K562 (cell line): ENCODE results near the gene ACTN2. TPM values are rescaled to one million over a fixed set of nuclear protein-coding genes. Genes with fewer than 3 reads are reported as not detected.

Source experiments
- ADNP ChIP-seq: fragments of 200-800 bp; sonication (Bioruptor generic); IDR thresholded peaks from 2 replicates; pipeline ENCODE4 v1.6.1; 2016; ENCODE audit warnings: missing genetic modification characterization, missing compliant biosample characterization
- CBX3 ChIP-seq, 2 experiments: IDR thresholded peaks; 1 replicate in 1 of 2; 2 replicates in 1 of 2; pipeline ENCODE4 v1.6.1; 2012; ENCODE audit warnings: inconsistent platforms in 2 of 2, low read length in 2 of 2, borderline replicate concordance in 1 of 2, control low read depth in 1 of 2
- CBX5 ChIP-seq: IDR thresholded peaks from 2 replicates; pipeline ENCODE4 v1.6.1; 2014; ENCODE audit warnings: low read depth, borderline replicate concordance
- HBP1 ChIP-seq: fragments of 450-650 bp; formaldehyde crosslinking; IDR thresholded peaks from 2 replicates; pipeline ENCODE4 v1.4.0; 2022; ENCODE audit warnings: missing genetic modification characterization
- HDAC6 ChIP-seq: IDR thresholded peaks from 2 replicates; pipeline ENCODE4 v1.6.1; 2012; ENCODE audit warnings: low read depth, mild to moderate bottlenecking, control low read depth, inconsistent platforms, low read length, moderate library complexity
- KLF13 ChIP-seq: fragments of 450-650 bp; IDR thresholded peaks from 2 replicates; pipeline ENCODE4 v1.6.1; 2016; ENCODE audit warnings: missing genetic modification characterization, low read depth, mild to moderate bottlenecking, missing compliant biosample characterization, moderate library complexity, borderline replicate concordance
- MTA1 ChIP-seq: fragments of 450-650 bp; IDR thresholded peaks from 2 replicates; pipeline ENCODE4 v1.6.1; 2017; ENCODE audit warnings: borderline replicate concordance
- PBX2 ChIP-seq, 2 experiments: IDR thresholded peaks in 1 of 2; conservative IDR thresholded peaks in 1 of 2; 2 replicates each; pipeline ENCODE4 v1.6.1; 2016; ENCODE audit warnings: low read depth in 2 of 2, mild to moderate bottlenecking in 1 of 2, missing compliant biosample characterization in 1 of 2, missing genetic modification characterization in 1 of 2, moderate library complexity in 1 of 2
- PCBP1 ChIP-seq: fragments of 200-400 bp; formaldehyde crosslinking; IDR thresholded peaks from 2 replicates; pipeline ENCODE4 v1.6.1; 2018; ENCODE audit warnings: mild to moderate bottlenecking, low read depth, low read length; ENCODE audit not compliant: poor library complexity, severe bottlenecking
- PHTF2 ChIP-seq: fragments of 250-450 bp; sonication (Bioruptor Pico); IDR thresholded peaks from 2 replicates; pipeline ENCODE4 v1.5.0; 2021; ENCODE audit warnings: mild to moderate bottlenecking
- POLR2B ChIP-seq: fragments of 450-650 bp; IDR thresholded peaks from 2 replicates; pipeline ENCODE4 v1.6.1; 2018; ENCODE audit warnings: low read depth; ENCODE audit not compliant: partially characterized antibody
- RFX5 ChIP-seq: IDR thresholded peaks from 2 replicates; pipeline ENCODE4 v1.6.1; 2011; ENCODE audit warnings: low read depth, mild to moderate bottlenecking, improper control_type of control experiment, low read length
- RNF219 ChIP-seq: fragments of 250-450 bp; sonication (Bioruptor Pico); IDR thresholded peaks from 2 replicates; pipeline ENCODE4 v1.5.0; 2022; ENCODE audit warnings: mild to moderate bottlenecking
- SAFB2 ChIP-seq: fragments of 200-400 bp; formaldehyde crosslinking; IDR thresholded peaks from 2 replicates; pipeline ENCODE4 v1.6.1; 2018; ENCODE audit warnings: borderline replicate concordance, low read length, low read depth, moderate library complexity; ENCODE audit not compliant: severe bottlenecking
- TCF15 ChIP-seq: fragments of 250-450 bp; sonication (Bioruptor Pico); IDR thresholded peaks from 2 replicates; pipeline ENCODE4 v1.8.0; 2022; ENCODE audit warnings: moderate library complexity, mild to moderate bottlenecking, inconsistent platforms
- WHSC1 ChIP-seq: IDR thresholded peaks from one replicate; pipeline ENCODE4 v1.6.1; 2012; ENCODE audit warnings: low read length, control low read depth, inconsistent platforms
- ZNF23 ChIP-seq: fragments of 250-450 bp; sonication (Bioruptor Pico); IDR thresholded peaks from 2 replicates; pipeline ENCODE4 v1.4.0; 2020; ENCODE audit warnings: mild to moderate bottlenecking
- ZNF586 ChIP-seq: fragments of 450-650 bp; formaldehyde crosslinking; conservative IDR thresholded peaks from 2 replicates; pipeline ENCODE4 v1.4.0; 2020; ENCODE audit warnings: mild to moderate bottlenecking, moderate library complexity
- ZNF589 ChIP-seq: fragments of 200-800 bp; sonication (Bioruptor generic); IDR thresholded peaks from 2 replicates; pipeline ENCODE4 v1.6.1; 2016; ENCODE audit warnings: low read depth, missing genetic modification characterization, missing compliant biosample characterization
- polyA plus RNA-seq, 8 experiments: library from polyadenylated mRNA; depleted of rRNA in 4 of 8; stranded (reverse) in 5 of 8; unstranded in 3 of 8; fragments of >200 nt; fragmentation: Nextera tagmentation in 2 of 8; fragmentation: Illumina TruSeq in 1 of 8; extraction: Ambion mirVana in 2 of 8; extraction: Trizol in 1 of 8; gene quantifications; 2 replicates each; pipeline versions ENCODE4 v1.2.1 to v1.2.3, GENCODE V29; 2011 to 2014; ENCODE audit warnings: inconsistent platforms in 1 of 8, missing spikeins in 1 of 8
- total RNA-seq, 7 experiments: library from RNA; depleted of rRNA in 6 of 7; stranded (reverse); fragments of >200 nt in 6 of 7; fragmentation: Illumina TruSeq in 2 of 7; extraction: Trizol in 2 of 7; gene quantifications; 2 replicates each; pipeline versions ENCODE4 v1.2.1 to v1.2.3, GENCODE V29; 2011 to 2021; ENCODE audit warnings: low replicate concordance in 1 of 7

ACTN2 gene
- total and polyA plus RNA-seq, 9 of the 15 experiments (the other 6 are each of a cell fraction or from before 2014, with no cell fraction given) = 0.18 to 0.94 (median 0.42) TPM

- TF ChIP-seq MTA1 = no peak
- no peak for TF ChIP-seq TCF15 (CRISPR knock-in tag)
- no peak for TF ChIP-seq PHTF2 (CRISPR knock-in tag)
- no peak for TF ChIP-seq ZNF23
- TF ChIP-seq PBX2 (CRISPR knock-in tag; IDR thresholded peaks at IDR 0.05; ENCODE audit: low read depth) = no peak
- peak; percentile 69 for TF ChIP-seq PBX2 (tag; conservative IDR thresholded peaks at IDR 0.05; ENCODE audit: low read depth)
- no peak for TF ChIP-seq SAFB2
- TF ChIP-seq HDAC6 = peak; percentile 90; the same call in 1 of the 2 replicates
- TF ChIP-seq HBP1 (CRISPR knock-in tag) = no peak
- 0 out of 2 replicates have a peak, but pooled peaks have one; percentile 50 for TF ChIP-seq KLF13 (tag)
- no peak for TF ChIP-seq WHSC1
- no peak; a peak in 1 of 3 replicates for TF ChIP-seq CBX3 (IDR thresholded peaks at IDR 0.05; ENCODE audit: borderline replicate concordance in 1 of 2, low read length in 2 of 2)
- no peak for TF ChIP-seq ZNF586
- TF ChIP-seq RFX5 = no peak
- TF ChIP-seq RNF219 (CRISPR knock-in tag) = peak; percentile 39; the same call in 1 of the 2 replicates
- TF ChIP-seq POLR2B = peak; percentile 86
- TF ChIP-seq ADNP = no peak
- peak; percentile 79 for TF ChIP-seq ZNF589
- TF ChIP-seq CBX5 = peak; percentile 69; the same call in 1 of the 2 replicates
- TF ChIP-seq PCBP1 = peak; percentile 64
These were observed 108.9 kb downstream of the ACTN2 start, which contains the start of gene MTR (continued) for GRCh38 chr1:236795035-236795756.
